NCI-H446 (cell line): Measurements from ENCODE around the gene AP1S3.

Source experiments
- DNase-seq, 2 experiments: peaks; one replicate each; lab custom pipeline; 2025; lab: John Stamatoyannopoulos, UW

The AP1S3 gene

DNA sequence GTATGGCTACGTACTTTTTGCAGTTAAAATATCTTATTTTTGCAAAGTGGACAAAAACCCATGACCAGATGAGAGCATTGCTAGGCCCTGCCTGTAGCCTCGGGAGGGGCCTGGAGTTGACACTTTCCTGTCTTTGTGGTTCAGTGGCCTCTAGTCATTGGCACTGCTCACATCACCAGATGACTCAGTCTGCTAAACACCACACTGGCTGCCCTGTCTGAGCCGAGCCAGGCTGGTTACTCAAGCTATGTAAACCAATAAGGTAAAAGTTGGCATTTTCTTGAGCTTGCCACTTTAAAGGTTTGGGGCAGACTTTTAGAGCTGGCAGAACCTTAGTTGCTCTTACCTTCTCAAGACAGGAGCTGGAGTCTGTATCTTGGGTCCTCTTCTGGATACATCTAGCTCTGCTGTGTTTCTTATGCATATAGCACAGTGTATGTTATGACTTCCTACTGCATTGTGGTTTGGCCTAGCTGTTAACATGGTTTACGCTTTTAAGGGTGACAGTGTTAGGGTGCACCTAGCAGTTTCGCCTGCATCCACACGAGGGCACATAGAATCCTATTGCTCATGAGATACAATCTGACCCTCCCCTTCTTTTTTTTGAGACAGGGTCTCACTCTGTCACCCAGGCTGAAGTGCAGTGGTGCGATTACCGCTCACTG, 76.4 kb downstream of the AP1S3 start:
- peak in 1 of 2 experiments; percentile 44 for DNase-seq

- DNase-seq, result no peak
Observed at GRCh38 chr2:223759569-223760430, 77.6 kb downstream of the AP1S3 start.

DNA sequence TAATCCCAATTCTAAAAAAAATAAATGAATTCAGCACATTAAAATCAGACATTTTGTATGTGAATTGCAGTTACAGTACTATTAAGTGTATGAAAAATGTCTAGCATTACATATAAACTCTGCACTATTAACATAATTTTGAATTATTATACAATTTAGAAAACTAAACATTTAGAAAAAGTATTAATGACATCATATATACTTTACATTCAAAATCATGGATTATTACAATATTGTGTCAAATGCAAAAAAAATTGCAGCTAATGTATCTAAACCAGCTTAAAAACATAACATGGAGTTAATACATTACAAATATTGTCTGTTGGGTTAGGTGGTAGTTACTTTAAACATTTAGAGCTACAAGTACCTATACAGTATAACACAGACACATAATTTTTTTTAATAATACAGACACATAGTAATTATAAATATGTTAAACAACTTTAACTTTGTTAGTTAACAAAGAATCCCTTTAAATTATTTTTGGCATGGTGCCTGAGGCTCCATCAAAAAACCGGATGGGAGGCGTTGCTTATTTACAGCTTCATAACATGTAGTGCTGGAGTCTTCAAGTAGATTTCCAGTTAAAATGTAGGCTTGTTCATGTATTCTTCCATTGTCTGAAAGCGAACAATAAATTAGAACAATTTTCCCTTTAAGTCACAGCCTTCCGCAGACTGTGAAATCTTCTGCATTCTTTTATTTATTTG, 79.1 kb downstream of the AP1S3 start:
- DNase-seq, result no peak

GRCh38 chr2:223753940-223754339, 83.4 kb downstream of the AP1S3 start:
- DNase-seq, result no peak

DNA sequence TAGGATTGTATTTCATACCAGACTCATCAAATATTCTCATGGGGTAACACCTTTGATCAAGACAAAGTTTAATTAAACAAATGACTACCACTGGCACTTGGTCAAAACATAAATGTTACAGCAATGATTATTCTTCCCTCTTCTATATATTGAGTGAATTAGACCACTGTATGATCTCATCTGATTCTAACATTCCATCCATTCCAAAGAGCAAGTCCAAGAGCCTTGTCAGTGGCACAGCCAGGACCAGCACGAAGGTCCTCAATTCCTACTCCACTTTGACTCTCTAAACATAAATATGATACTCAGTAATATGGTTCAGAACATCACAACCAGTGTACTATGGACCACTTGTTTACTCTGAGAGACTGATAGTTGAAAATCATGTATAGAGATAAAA, 86.4 kb downstream of the AP1S3 start:
- no peak for DNase-seq

GRCh38 chr2:223747392-223748042, 89.9 kb downstream of the AP1S3 start:
- no peak for DNase-seq

- no peak for DNase-seq
Observed at GRCh38 chr2:223746611-223747010, 90.8 kb downstream of the AP1S3 start.

DNA sequence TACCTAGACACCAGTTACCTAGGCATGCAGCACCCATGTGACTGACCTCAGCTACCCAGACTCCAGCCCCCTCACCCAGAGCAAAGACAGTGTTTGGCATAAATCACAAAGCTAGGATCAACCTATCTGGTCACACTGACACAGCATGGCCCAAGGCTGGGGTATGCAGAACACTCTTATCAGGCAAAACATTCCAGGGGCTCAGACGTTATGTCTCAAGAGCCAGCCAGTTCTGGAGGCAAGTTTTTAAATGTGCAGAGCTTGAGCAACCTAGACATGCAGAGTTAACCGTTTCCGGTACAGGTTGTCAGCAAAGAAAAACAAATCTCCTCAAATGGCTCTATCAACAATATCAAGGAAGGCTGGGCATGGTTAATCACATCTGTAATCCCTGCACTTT, 92.8 kb downstream of the AP1S3 start:
- no peak for DNase-seq

GRCh38 chr2:223740679-223741078, 96.7 kb downstream of the AP1S3 start:
- no peak for DNase-seq

DNA sequence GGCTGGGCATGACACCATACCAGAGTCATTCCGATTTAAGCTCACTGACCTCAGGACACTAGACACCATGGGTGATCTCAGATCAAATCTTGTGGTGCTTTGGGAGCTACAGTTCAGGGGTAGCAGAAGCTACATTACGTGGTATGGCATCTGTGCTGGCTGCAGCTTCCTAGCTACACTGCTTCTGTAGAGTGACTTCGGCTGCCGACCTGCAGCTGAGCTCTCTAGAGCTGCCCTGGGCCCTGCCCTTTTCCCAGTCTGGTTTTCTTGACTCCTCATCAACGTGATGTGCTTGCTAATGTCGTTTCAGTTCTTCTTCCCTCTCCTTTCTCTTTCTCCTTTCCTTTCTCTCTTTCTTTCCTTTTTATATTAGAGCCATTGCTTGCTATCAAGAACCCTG, 100.2 kb downstream of the AP1S3 start:
- DNase-seq, result no peak

- no peak for DNase-seq
Observed at GRCh38 chr2:223736488-223736887, 100.9 kb downstream of the AP1S3 start.

DNA sequence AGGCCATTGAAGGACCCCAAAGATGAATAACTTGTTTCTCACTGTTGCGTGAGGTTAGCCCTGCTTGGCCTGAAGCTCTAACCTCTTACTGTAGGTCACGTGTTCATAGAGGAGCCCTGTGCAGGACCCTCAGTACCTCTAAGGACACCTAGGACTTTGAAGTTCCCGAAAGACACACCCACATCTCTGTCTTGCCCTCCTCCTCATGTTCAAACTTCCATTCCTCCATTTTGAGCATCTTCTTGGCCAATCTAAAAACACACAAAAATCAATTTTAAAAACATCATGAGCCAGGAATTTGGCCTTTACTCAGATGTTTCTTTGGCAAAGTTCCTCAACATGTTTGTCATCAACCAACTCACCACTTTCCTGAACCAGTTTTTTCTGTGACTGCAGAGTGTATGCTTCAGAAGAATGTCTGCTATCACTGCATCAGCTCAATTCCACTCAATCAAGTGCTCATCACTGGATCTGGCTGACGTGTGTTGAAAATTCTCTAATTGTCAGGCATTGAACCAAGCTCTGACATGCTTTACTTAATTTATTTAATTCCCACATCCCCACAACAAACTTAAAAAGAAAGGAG, 101.6 kb downstream of the AP1S3 start:
- peak in 1 of 2 experiments; percentile 57 for DNase-seq

GRCh38 chr2:223735035-223735640, 102.2 kb downstream of the AP1S3 start:
- peak in 1 of 2 experiments; percentile 29 for DNase-seq

DNA sequence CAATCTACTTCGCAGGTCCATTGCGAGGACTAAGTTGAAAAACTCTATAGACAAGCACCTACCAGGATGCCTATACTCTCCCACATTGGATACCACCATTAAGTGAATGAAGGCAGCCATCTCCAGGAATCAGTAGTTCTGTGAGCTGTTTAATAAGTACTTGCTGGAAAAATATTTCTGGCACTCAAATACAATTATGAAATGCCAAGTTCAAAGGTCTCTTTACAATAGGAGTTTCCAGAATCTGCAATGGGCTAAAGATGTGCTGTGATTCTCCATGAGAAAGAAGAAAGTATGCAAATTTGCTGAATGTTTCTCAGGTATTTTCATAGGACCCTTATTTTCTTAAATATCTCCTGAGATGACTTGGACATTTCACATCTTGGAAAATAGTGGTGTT, 103.0 kb downstream of the AP1S3 start:
- DNase-seq, result no peak

DNA sequence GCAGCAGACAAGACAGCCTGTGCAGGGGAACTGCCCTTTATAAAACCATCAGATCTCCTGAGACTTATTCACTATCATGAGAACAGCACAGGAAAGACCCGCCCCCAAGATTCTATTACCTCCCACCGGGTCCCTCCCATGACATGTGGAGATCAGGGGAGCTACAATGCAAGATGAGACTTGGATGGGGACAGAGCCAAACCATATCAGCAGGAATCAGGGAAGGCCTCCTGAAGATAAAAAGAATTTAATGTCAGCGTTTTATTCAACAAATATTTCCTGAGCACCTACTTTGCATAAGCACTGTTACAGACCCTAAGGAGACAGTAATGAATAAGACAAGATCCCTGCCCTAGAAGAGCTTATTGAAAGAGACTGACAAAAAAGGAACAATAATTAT, 105.0 kb downstream of the AP1S3 start:
- DNase-seq, result no peak

GRCh38 chr2:223731503-223731902, 105.9 kb downstream of the AP1S3 start:
- no peak for DNase-seq

DNA sequence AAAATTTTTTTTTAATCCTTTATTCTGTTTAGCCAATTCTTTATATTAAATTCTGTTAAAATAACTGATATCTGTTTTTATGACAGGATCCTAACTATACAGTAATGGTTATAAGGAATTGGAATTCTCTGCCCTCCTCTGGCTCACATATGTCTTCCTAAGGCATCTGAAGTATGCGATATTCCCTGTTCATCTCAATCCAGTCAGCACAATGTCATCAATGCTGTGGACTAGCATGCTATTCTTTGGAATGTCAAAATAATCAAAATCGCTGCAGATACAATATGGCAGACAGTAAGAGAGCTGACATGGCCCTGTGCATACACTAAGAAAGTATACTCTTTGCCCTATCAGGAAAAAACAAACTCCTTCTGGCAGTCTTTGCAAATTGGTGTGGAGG, 107.6 kb downstream of the AP1S3 start:
- no peak for DNase-seq

GRCh38 chr2:223727562-223727961, 109.8 kb downstream of the AP1S3 start:
- DNase-seq, result peak in 1 of 2 experiments; percentile 57

- DNase-seq, result no peak
Observed at GRCh38 chr2:223725986-223726970, 111.1 kb downstream of the AP1S3 start.

GRCh38 chr2:223725494-223725893, 111.9 kb downstream of the AP1S3 start:
- DNase-seq, result peak; percentile 11 to 72
